Activated CD8-positive, alpha-beta memory T cell treated with anti-CD3 and anti-CD28 coated beads for 24 hours (primary cell): Measurements from ENCODE around the gene LYRM9.
A peak's percentile ranks its signal among the peaks of the same experiment; 100 is the strongest.
"Not testable (repeated sequence)": the region's sequence is repeated elsewhere in the genome, so short reads cannot be mapped to it uniquely, and the experiment has no call there.

Experiments used
- DNase-seq: peaks from one replicate; pipeline ENCODE4 v3.0.0-alpha.2; 2020

LYRM9 gene

DNA sequence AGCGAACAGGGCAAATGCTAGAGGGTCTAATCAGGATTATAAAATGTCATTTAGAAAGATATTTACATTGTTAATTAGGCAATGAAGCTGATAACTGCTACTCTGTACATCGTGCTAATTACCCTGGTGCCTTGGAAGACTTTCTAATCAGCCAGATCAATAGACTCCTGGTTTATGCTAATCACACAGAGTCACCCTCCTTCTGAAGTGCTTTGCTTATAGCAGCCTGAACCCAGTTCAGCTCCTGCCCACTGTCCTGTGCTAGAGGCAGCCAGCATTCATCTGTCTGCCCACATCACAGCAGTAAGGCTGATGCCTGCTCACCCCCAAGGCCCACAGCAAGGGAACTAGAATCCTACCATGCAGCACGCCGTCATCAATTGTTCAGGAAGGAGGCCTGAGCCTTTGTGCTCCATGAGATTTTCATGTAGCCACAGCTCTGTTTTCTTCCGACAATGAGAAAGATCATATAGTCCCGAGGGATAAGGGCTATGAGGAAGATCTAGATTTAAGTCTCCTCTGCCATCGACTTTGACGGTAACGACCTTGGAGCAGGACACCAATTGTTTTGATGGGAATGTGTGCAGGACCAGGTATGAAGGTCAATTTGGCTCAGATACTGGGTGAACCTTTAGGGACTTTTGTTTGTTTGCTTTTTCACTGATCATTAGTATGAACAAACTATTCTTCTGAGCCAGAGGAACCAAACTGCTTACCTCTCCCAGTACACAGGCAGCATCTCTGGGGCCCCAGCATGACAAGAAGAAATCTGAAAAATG, 12.5 kb upstream of the LYRM9 start:
- DNase-seq = no peak

DNA sequence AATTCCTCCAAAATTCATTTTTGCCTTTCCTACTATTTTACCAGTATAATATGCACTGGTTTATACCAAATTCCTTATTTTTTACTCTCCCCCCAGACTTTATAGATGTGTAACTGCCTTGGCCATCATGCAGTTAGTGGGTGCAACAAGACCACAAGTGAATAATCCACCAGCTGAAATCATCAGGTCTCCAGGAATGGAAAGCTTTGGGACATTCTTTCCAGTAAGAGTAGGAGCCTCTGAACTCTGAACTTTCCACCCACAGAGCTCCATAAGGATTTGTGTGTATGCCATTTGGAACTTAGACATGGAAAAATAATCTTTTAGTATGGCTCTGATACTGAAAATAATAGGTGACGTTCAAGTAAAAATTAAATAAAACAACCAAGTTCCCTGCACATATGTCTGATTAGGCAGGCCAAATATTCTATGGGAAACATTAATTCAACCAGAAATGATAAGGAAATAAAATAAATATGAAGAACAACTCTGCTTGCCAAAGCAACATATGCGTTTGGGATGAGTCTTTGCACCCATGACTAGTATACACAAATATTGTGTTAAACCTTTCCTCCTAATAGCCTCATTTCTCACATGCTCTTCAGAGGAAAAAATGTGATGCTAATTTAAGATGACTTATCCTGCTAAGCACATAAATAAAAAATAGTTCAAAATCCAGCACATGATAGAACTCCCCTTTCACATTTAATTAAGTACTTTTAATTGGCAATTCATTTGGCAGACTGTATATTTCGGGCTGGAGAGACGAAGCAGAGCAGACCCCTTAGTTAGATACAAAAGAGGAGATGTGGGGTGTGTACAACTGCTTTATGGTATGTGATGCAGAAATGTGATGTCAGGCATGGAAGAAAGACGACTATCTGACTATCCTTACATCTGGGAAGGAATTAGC, 11.6 kb upstream of the LYRM9 start:
- no peak for DNase-seq

DNA sequence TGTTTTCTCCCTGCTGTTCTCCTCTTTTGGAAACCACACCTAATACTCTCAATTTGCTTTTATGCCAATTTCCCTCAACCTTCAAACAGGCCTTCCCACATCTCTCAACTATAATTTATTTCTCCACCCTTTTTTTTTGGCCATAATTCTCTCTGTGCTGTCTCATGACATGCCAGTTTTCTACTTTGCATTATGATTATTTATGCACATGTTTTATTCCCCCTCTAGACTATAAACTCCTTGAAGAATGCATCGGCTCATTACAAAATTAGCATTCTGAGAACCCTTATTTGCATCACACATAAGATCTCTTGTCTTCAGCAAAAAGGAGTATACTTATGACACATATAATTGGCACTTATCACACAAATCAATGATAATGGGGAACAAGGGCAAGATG, 10.9 kb upstream of the LYRM9 start:
- no peak for DNase-seq

DNA sequence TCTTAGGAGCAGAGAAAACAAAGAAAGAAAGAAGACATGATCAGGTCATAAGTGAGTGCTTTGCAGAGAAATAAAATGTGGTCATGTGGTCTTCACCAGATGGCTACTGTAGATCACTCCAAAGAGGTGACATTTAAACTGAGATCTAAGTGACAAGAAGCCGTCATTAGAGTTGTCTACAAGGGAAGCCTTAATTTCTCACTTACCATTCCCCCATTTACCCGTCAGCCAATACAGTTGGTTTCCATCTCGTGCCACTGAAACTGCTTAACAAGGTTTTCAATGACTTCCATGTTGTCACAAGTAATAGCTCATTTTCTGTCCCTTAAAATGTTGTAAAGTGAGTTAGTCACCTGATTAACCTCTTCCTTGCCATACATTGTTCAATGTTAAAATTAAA, 6.4 kb upstream of the LYRM9 start:
- DNase-seq = no peak

DNA sequence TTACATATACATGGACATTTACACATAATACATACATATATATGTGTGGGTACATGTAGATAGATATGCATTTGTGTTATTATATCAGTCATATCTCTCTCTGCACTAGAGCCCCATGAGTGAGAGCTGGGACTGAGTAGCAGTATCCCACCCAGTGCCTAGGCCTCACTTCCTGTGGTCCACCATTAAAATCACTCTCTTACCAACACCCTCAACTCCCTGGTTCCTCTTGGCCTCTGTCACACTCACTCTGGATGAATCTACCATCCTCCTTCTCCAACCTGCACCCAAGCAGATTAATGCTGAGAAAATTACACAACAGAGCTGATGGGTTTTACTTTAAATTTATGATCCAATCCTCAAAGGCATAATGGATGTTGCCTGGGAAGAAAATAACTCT, 4.9 kb upstream of the LYRM9 start:
- no peak for DNase-seq

DNA sequence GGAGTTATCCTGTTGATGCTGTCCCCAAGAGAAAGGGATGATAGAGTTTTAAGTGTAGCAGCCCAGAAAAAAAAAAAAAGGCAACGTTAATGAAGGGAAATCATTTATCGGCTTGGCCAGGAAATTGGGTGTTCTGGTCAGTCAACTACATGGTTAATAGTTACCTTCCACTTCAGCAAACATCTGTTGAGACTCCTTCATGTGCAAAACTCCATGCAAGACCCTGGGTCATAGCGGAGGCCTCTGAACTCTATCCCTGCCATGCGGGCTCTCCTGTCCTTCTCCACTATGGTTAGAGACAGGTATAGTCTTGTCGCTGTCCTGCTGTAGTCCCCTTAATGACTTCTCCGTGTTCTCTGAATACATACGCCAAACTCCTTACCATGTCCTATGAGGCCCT, 3.5 kb upstream of the LYRM9 start:
- no peak for DNase-seq

DNA sequence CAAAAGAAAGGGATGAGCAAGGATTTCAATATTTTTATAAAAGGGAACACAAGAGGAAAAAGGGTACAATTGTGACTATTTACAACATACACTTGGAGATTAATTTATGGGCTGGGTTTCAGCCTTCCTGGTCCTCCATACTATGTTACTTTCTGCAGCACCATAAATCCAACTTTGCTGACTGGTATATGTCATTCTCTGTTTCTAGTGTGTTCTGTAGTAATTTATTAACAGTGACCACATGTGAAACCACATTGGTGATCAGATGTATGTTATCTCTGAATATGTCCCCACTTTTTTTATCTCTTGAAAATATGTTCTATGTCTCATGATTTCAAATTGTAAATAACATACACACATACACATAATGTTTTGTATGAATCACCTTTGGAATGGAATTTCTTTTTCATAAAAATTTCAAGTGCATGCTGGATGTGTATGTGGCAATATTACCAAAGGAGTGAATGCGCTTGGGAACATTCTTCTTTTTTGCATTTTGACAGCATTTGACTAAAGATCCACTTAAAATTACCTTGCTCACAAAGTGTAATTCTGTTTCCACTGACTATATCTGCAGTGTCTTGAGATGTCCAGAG, 2.9 kb upstream of the LYRM9 start:
- DNase-seq = no peak

DNA sequence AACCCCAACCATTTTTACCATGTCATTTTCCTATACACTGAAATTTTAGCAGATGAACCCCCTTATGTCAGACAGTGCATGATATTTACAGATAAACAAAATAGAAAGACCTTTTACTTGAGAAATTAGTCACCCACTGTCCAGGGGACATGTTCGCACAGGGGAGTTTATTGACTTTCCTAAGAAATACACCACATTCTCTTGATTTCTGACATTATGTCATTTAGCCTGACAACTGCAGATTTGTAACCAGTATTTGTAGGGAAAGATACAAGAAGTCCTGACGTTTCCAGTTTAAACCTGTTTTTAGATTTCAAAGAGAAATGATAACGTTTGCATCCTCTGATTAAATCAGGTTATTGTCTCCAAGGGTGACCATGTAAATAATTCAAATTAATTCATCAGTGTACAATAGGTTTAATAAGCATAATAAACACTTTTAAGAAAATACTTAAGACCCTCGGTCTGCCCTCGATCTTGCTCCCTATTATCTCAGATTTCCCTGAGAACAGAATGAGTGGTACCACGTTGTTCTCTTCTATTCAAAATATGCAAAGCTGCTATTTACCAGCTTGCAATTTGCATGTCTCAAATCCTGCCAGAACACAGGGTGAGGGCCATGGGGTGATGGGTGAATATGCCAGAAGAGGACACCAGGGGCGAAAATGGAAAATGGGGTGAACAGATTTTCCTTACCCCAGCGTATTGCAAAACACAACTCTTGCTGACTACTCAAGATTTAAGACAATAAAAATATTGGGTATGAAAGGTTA, 2.1 kb upstream of the LYRM9 start:
- no peak for DNase-seq

DNA sequence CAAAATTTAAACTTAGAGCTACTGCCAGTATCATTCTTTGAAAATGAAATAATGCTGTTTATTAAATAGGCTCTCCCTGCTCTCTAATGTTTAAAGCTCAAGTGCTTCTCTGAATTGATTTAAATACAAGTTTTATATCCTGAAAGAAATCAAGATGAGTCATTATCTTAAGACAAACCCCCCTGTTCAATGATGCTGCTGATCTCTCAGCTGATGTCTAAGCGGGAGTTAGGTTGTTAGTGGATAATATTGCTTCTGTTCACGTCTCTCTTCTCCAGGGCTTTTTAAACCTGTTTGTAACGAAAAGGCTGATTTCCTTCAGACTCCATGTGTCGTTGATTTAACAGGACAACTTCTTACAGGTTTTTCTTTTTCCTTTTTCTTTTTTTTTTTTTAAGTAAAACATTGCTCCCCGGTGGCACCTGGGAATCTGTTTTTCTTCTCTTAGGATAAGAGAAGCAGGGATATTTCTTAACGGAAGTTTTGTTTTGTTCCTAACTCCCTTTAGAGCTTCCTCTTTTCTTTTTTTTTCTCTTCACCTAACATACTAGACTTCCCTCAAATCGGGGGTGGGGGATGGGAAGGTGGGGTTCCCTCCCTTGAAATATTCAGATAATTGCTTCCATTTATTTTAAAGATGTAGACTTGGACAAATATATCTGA, 807 bp upstream of the LYRM9 start:
- DNase-seq = no peak

DNA sequence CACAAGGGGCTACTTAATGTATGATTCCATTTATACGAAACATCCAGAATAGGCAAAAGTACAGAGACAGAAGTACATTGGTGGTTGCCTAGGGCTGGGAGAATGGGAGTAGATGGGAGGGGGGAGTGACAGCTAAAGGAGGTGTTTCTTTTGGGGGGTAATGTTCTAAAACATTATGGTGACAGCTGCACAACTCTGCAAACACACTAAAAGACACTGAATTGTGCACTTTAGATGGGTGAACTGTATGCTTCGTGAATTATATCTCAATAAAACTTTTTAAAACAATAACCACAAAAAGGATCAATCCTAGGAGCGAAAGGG, 661 bp downstream of the LYRM9 start:
- DNase-seq = no peak

DNA sequence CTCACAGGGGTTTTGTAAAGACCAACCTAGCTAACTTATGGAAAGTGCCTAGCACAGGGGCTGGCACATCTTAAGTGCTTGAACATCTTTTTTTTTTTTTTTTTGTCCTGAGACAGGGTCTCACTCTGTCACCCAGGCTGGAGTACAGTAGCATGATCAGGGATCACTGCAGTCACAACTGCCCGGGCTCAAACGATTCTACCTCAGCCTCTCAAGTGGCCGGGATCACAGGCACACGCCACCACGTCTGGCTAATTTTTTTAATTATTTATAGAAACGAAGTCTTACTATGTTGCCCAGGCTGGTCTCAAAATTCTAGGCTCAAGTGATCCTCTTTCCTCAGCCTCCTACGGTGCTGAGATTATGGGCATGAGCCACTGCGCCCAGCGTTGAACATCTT, 1.3 kb downstream of the LYRM9 start:
- DNase-seq = no peak

DNA sequence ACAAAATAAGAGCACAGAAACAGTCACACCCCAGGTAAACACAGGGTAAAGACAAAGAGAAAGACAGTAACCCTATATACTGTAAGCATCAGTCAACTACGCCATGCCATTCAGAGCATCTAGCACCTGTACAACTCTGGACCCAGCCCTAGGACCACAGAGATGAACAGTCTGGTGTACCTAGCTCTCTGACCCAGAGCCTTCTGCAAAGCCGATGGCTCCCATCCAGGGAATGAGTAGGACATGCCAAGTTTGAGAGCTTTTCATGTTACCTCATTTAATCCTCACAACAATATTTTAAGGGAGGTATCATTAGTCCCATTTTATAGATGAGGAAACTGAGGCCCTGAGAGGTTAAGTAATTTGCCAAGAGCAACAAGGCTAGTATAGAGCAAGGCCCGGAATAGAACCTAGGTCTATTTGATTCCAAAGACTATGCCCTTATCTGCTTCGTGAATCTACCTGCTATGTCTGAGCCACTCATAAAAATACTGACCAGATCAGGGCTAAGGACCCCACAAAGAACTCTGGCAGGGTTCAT, 3.4 kb downstream of the LYRM9 start:
- peak; percentile 33 for DNase-seq

DNA sequence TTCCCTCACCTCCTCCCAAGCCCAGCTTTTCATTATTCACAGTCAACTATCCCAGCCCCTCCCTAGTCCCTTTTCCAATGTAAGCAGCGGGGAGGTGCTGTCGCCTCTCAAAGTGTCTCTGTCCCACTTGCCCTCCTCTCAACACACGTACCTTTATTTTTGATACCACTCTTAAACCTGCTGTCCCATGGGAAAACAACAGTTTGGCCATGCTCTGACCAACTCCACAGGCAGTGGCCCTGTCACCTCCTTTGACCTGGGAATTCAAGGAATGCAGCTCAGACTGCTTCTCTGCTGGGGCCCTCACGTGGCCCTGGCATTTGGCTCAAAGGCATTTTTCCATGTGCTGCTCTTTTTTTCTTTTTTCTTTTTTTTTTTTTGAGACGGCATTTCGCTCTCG, 4.2 kb downstream of the LYRM9 start:
- no peak for DNase-seq

DNA sequence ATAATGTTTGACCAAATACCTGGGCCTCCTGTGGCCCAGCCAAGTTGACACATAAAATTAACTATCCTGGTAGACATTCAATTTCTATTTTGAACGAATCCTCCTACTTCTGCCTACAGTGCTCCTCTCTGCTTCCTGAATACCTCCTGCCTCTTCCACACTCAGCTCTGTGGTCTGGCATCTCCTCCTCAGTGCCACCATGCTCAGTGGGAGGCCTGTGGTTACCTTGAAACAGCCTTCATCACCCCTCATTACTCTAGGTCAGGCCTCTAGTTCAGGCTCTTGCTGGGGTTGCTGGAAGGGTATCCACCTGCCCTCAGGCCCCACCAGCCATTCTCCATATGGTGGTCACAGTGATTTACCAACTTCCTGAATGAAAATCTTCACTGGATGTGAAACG, 5.1 kb downstream of the LYRM9 start:
- no peak for DNase-seq

DNA sequence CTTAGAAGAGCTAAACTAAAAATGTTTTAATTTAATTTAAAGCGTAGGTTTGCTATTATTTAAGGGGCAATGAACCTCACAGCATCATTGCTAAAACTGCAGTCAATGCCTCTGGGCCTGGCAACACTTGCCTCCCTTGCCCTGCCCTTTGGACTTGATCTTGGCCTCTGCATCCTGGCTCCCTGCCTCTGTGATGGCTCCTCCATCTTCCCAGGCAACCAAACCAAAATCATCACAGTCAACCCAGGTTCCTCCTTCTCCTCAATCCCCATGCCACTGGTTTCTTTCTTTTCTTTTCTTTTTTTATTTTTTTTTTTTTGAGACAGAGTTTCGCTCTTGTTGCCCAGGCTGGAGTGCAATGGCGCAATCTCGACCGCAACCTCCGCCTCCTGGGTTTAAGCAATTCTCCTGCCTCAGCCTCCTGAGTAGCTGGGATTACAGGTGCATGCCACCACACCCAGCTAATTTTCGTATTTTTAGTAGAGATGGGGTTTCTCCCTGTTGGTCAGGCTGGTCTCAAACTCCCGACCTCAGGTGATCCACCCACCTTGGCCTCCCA, 6.7 kb downstream of the LYRM9 start:
- DNase-seq = not testable (repeated sequence)

DNA sequence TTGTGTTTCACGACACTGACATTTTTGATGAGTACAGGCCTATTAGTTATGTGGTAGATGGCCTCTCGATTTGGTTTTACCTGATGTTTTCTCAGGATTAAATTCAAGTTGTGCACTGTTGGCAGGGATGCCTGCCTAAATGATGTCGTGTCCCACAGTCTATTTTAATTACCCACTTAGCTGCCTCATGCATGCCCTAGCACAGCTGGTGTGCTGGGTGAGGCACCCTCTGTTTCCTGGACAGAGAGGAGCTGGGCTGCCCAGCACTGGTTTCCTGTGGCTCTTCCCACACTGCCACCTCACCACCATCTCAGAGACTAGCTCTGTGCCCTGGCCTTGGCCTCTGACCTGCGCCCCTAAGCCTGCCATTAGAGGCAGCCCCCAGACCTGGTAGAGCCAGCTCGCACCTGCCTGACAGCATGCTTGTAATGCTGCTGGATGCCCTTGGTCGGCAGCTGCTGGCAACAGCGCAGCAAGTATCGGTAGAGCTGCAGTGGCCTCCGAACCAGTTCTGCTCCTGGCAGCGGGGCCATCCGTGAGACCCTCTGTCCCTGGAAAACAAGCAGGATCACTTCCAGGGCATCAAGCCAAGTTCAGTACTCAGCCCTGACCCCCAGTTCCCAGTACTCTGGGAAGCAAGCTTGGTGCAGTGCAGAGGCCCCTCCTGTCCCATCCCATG, 10.9 kb downstream of the LYRM9 start:
- peak; percentile 21 for DNase-seq

DNA sequence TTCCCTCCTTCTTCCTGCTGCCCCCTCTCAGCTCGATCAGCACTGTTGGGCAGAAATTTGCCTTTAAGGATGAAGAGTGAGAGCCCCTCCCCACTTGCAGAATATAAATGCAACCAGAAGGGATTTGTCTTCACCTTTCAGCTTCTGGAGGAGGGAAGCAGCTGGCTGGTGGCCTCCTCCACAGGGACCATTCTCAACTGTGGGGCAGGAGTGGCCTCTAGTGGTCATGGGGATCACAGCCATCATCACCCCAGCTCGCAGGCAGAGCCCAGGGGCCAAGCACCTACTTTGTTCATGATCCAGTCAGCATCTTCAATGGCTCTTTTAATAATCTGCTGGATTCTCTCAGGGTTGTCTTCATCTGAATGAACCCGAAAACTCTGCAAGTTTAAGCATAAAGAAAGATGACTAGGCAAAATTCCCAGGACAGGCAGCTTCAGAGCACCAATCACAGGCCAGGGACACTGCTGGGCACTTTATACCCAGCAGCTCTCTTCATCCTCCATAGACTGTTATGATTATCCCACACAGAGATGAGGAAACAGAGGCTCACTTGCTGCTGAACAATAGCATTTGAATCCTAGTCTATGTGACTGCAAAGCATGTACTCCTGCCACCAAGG, 13.1 kb downstream of the LYRM9 start:
- DNase-seq = peak; percentile 84

DNA sequence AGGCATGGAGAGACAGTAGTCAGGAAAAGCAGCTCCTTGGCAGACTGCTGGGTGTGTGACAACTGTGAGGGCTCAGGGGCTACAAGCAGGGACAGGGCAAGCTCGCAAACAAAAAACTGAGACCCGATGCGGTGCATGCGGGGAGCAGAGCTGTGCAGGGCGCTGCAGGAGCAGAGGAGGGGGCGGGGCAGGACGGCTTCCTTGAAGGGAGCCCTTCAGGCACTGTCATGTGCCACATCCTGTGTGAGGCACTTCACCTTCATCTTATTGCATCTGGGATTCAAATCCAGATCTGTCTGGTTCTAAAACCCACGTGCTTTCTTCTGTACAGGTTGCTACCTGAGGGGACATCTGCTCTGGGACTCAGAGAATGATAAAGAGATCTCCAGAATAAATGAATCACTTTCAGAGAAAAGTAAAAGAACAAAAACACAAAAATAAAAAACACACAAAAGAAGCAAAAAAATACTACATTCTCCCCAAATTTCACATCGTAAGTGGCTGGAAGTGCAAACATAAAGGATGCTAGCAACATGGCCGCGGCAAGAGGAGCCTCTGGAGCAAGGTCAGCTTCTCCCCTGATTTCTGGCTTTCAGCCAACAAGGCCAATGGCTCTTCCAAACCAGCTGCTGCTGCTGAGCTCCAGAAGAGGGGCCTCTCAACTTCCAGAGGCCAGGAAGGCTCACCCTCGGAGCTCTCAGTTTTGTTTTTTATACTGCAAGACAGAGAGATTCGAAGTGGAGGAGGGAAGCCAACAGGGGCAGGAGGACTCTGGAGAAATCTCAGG, 14.2 kb downstream of the LYRM9 start:
- no peak for DNase-seq

DNA sequence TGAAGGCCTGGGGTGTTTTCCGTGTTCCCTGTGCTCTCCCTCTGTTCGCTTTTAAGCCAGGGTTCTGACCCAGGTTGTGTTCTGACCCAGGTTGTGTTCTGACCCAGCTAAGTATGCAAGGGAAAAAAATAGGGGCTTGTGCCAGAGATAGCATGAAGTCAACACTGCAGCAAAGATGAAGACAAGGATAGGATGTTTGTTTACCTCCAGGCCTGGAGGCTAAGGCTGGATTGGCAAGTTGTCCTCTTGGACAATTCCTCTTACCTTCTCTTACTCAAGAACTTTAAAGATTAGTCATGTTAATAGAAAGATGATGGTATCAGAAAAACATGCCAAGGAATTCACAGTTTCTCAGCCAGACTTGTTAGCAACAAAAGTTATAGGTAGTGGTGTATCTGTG, 19.4 kb downstream of the LYRM9 start:
- DNase-seq = no peak

DNA sequence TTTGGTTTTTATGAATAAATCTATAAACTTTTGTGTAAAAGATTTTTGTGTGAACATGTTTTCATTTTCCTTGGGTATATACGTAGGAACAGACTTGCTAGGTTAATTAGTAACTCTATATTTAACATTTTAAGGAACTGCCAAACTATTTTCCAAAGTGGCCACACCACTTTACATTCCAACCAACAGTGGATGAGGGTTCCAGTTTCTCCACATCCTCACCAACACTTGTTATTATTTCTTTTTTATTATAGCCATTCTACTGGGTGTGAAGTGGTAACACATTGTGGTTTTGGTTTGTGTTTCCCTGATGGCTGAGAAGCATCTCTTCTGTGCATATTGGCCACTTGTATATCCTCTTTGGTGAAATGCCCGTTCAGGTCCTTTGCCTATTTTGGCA, 20.0 kb downstream of the LYRM9 start:
- DNase-seq = no peak
